Chondrocyte (in vitro differentiated cells): ENCODE measurements around the gene ANKRD52. TPM values are rescaled to one million over a fixed set of nuclear protein-coding genes. Genes with fewer than 3 reads are reported as not detected.

Source experiments
- DNase-seq: peaks from one replicate; pipeline ENCODE4 v3.0.0; 2021; ENCODE audit warnings: mixed read lengths, low spot score
- H3K27ac Mint-ChIP-seq: one replicate; pipeline ENCODE4 v1.8.0; 2021; ENCODE audit warnings: mild to moderate bottlenecking, moderate library complexity, mixed read lengths; ENCODE audit not compliant: unreplicated experiment
- H3K27me3 Mint-ChIP-seq: 2 replicates; pipeline ENCODE4 v1.8.0; 2021; ENCODE audit warnings: low read depth, mixed read lengths
- H3K36me3 Mint-ChIP-seq: 2 replicates; pipeline ENCODE4 v1.8.0; 2021; ENCODE audit warnings: low read depth, mixed read lengths
- H3K4me1 Mint-ChIP-seq: 2 replicates; pipeline ENCODE4 v1.8.0; 2021; ENCODE audit warnings: low read depth, mild to moderate bottlenecking, mixed read lengths
- H3K4me3 Mint-ChIP-seq: one replicate; pipeline ENCODE4 v1.8.0; 2021; ENCODE audit warnings: mild to moderate bottlenecking, moderate library complexity, mixed read lengths; ENCODE audit not compliant: unreplicated experiment
- H3K9me3 Mint-ChIP-seq: 2 replicates; pipeline ENCODE4 v1.8.0; 2021; ENCODE audit warnings: low read depth, mixed read lengths
- CTCF ChIP-seq: fragments of 200-600 bp; sonication (generic); IDR thresholded peaks from 2 replicates; pipeline ENCODE4 v1.5.0; 2021; ENCODE audit warnings: antibody characterized with exemption, mild to moderate bottlenecking, moderate library complexity
- total RNA-seq: library from RNA; stranded (reverse); gene quantifications from 3 replicates; pipeline ENCODE4 v1.2.1, GENCODE V29; 2021

Gene ANKRD52
- total RNA-seq, 1 donor from 2014 or later: 106 TPM

GRCh38 chr12:56241424-56242303 lies 16.5 kb downstream of the ANKRD52 start:
- H3K36me3 Mint-ChIP-seq: peaks cover 37% of the 10 kb centered on the region
- H3K9me3 Mint-ChIP-seq: no peaks in the 10 kb centered on the region
- no peak for TF ChIP-seq CTCF
- no peak overlapping the region for H3K27ac Mint-ChIP-seq
- H3K4me3 Mint-ChIP-seq: no peak overlapping the region
- no peak for DNase-seq
- peaks cover 2% of the 10 kb centered on the region for H3K4me1 Mint-ChIP-seq
- H3K27me3 Mint-ChIP-seq: no peaks in the 10 kb centered on the region

GRCh38 chr12:56237552-56237951 lies 20.6 kb downstream of the ANKRD52 start:
- DNase-seq: no peak
- no peak overlapping the region for H3K4me3 Mint-ChIP-seq
- no peaks in the 10 kb centered on the region for H3K27me3 Mint-ChIP-seq
- H3K9me3 Mint-ChIP-seq: no peaks in the 10 kb centered on the region
- H3K27ac Mint-ChIP-seq: no peak overlapping the region
- no peak for TF ChIP-seq CTCF
- no peaks in the 10 kb centered on the region for H3K4me1 Mint-ChIP-seq
- peaks cover 20% of the 10 kb centered on the region for H3K36me3 Mint-ChIP-seq

- DNase-seq: no peak
- no peak overlapping the region for H3K4me3 Mint-ChIP-seq
Measured at GRCh38 chr12:56236985-56237384, 21.2 kb downstream of the ANKRD52 start.

GRCh38 chr12:56236091-56236490 lies 22.1 kb downstream of the ANKRD52 start:
- H3K4me3 Mint-ChIP-seq: no peak overlapping the region
- H3K27me3 Mint-ChIP-seq: no peaks in the 10 kb centered on the region
- H3K9me3 Mint-ChIP-seq: no peaks in the 10 kb centered on the region
- no peak for DNase-seq
- no peaks in the 10 kb centered on the region for H3K4me1 Mint-ChIP-seq
- no peak for TF ChIP-seq CTCF
- H3K36me3 Mint-ChIP-seq: peaks cover 7% of the 10 kb centered on the region
- no peak overlapping the region for H3K27ac Mint-ChIP-seq

More at GRCh38 chr12:56236985-56237384, 21.2 kb downstream of the ANKRD52 start:
- Mint-ChIP-seq H3K36me3 (peaks cover 14% of the 10 kb centered on the region), H3K4me1 (no peaks in the 10 kb centered on the region), H3K27ac (no peak overlapping the region), H3K27me3 (no peaks in the 10 kb centered on the region), H3K9me3 (no peaks in the 10 kb centered on the region)
- no peak for TF ChIP-seq CTCF

- no peak for TF ChIP-seq CTCF
- Mint-ChIP-seq H3K4me3 (no peak overlapping the region), H3K27me3 (no peaks in the 10 kb centered on the region), H3K27ac (no peak overlapping the region), H3K9me3 (no peaks in the 10 kb centered on the region), H3K36me3 (peaks cover 2% of the 10 kb centered on the region), H3K4me1 (no peaks in the 10 kb centered on the region)
- no peak for DNase-seq
Measured at GRCh38 chr12:56234746-56235436, 23.3 kb downstream of the ANKRD52 start.
